Breast epithelium (tissue), 4 donors: Measurements from ENCODE around the gene TRMT6. TPM values are rescaled to one million over a fixed set of nuclear protein-coding genes. Genes with fewer than 3 reads are reported as not detected.

Source experiments
- DNase-seq, 2 donors: peaks; one replicate each; pipeline ENCODE4 v3.0.0-alpha.2; 2019; ENCODE audit warnings: low spot score in 2 of 2
- H3K27ac ChIP-seq, 2 donors: fragments of 200-600 bp; sonication (generic) in 1 of 2; one replicate each; pipeline ENCODE4 v1.5.1; 2016 to 2019; ENCODE audit warnings: mild to moderate bottlenecking in 1 of 2
- H3K27me3 ChIP-seq, 2 donors: fragments of 200-600 bp; sonication (generic) in 1 of 2; one replicate each; pipeline versions ENCODE4 v1.5.1 to v1.6.0; 2017 to 2019; ENCODE audit warnings: control low read depth in 1 of 2, mild to moderate bottlenecking in 1 of 2
- H3K36me3 ChIP-seq: fragments of 200-600 bp; one replicate; pipeline ENCODE4 v1.5.1; 2019
- H3K4me1 ChIP-seq, 2 donors: fragments of 200-600 bp; sonication (generic); one replicate each; pipeline ENCODE4 v1.5.1; 2016 to 2019; ENCODE audit warnings: control low read depth in 1 of 2
- H3K4me3 ChIP-seq, 3 donors: fragments of 200-600 bp; sonication (generic); 1 replicate in 2 of 3; 2 replicates in 1 of 3; pipeline ENCODE4 v1.5.1; 2016 to 2019; ENCODE audit warnings: mild to moderate bottlenecking in 3 of 3, moderate library complexity in 2 of 3
- H3K9me3 ChIP-seq, 2 donors: fragments of 200-600 bp; sonication (generic) in 1 of 2; one replicate each; pipeline ENCODE4 v1.5.1; 2016 to 2019; ENCODE audit warnings: control low read depth in 1 of 2
- POLR2A ChIP-seq: fragments of 450-650 bp; IDR thresholded peaks from one replicate; pipeline ENCODE4 v1.6.1; 2016; ENCODE audit warnings: antibody characterized with exemption, mild to moderate bottlenecking, moderate library complexity
- POLR2AphosphoS5 ChIP-seq, 3 donors: sonication (generic); formaldehyde crosslinking; IDR thresholded peaks; one replicate each; pipeline ENCODE4 v1.6.1; 2017; ENCODE audit warnings: antibody characterized with exemption in 3 of 3
- intact Hi-C: fragments of 100-400 bp; cut with DNase I; formaldehyde crosslinking; loops from one replicate; pipeline ENCODE4 v1.15.1; 2023; ENCODE audit warnings: low total_unique reads
- total RNA-seq, 3 donors: library from RNA; depleted of rRNA; stranded (reverse); fragments of >200 nt; gene quantifications; one replicate each; pipeline ENCODE4 v1.1.0, GENCODE V29; 2016
- TF ChIP-seq, protein P1 (sequence below), 3 donors: fragments of 450-650 bp; IDR thresholded peaks; one replicate each; pipeline ENCODE4 v1.5.1; 2016 to 2017; ENCODE audit warnings: antibody characterized with exemption in 3 of 3, mild to moderate bottlenecking in 3 of 3, moderate library complexity in 3 of 3

Gene TRMT6
- total RNA-seq, 3 donors from 2014 or later: 10.1 to 13.4 (median 11.1) TPM

DNA sequence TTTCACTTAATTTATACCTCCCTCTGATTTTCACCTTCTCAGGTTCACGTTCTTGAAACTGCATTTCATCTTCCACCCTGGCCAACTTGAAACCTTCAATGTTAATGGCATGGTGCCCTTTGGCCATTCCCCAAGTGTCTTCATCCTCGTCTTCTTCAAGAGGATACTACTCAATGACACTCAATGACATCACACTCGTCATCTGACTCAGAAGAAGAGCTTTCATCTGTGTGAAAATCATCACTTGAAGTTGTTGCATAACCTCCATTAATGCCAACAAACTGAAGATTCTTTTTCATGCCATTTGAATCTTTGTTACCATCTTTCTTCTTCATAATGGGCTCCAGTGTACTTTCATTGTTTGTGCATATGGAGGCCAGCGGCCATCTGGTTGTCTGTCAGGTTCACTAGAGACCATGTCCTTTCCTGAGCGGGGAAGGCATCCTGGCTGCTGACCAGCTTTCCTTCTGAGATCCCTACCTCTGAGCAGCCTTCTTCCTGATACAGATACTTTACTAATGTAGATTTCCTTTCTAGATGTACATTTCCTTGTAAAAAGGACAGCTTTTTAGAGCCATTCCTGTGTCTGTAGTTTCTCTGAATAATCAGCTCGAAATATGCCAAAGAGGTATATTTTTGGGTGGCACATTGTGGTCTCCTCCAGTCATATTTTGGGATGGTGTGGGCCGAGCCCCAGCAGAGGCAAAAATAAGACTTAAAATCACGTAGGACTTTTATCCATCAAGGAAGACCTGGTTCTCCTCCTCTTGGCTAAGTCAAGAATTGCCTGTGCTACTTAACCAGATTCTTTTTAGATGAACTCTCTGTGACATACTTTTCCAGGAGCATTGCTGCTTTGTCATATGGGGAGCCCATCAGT, 21.3 kb downstream of the TRMT6 start:
- DNase-seq: no peak
- TF ChIP-seq, protein P1, sequence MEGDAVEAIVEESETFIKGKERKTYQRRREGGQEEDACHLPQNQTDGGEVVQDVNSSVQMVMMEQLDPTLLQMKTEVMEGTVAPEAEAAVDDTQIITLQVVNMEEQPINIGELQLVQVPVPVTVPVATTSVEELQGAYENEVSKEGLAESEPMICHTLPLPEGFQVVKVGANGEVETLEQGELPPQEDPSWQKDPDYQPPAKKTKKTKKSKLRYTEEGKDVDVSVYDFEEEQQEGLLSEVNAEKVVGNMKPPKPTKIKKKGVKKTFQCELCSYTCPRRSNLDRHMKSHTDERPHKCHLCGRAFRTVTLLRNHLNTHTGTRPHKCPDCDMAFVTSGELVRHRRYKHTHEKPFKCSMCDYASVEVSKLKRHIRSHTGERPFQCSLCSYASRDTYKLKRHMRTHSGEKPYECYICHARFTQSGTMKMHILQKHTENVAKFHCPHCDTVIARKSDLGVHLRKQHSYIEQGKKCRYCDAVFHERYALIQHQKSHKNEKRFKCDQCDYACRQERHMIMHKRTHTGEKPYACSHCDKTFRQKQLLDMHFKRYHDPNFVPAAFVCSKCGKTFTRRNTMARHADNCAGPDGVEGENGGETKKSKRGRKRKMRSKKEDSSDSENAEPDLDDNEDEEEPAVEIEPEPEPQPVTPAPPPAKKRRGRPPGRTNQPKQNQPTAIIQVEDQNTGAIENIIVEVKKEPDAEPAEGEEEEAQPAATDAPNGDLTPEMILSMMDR (IDR thresholded peaks at IDR 0.05): no peak
- no peak for TF ChIP-seq POLR2AphosphoS5 (IDR thresholded peaks at IDR 0.05)
- no peak for TF ChIP-seq POLR2A
- Histone ChIP-seq H3K9me3 (no peaks in the 10 kb centered on the region), H3K4me1 (no peaks in the 10 kb centered on the region), H3K27me3 (peaks cover 0 to 8% of the 10 kb centered on the region in 2 donors), H3K36me3 (no peaks in the 10 kb centered on the region), H3K27ac (no peak overlapping the region), H3K4me3 (no peak overlapping the region)
- intact Hi-C loops: no loop called here

DNA sequence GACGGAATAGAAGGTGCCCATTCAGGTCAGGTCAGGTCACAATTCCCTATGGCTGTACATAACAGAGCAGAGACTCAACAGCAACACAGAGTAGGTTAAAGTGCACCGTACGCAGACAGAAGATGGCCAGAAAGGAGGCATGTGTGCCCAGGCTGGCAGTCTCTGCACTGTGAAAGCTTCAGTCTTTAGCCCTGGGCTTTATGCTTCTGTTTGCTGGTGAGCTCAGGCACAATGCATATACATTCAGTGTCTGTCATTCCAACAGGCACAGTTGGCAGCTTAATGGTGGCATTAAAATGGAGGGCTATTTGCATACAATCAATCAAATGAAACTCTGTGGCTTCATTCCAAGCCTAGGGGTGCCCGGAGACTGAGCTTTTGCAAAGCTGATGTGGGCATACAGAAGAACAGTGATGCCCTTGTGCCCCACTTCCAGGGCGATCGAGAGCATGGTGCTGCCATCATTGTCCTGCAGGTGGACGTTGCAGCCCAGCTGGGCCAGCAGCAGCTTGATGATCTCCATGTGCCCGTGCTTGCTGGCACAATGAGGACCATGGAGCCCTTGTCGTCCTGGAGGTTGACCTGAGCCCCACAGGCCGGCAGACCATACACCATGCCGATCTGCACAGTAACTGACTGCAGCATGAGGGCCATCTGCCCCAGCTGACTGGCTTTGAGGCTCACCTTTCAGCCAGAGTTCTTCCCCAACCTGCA, 22.4 kb downstream of the TRMT6 start:
- TF ChIP-seq POLR2A: no peak
- no peak for TF ChIP-seq POLR2AphosphoS5 (IDR thresholded peaks at IDR 0.05)
- TF ChIP-seq, protein P1 (IDR thresholded peaks at IDR 0.05): no peak
- peaks cover 0 to 12% of the 10 kb centered on the region in 2 donors for H3K27me3 ChIP-seq
- no peaks in the 10 kb centered on the region for H3K36me3 ChIP-seq
- no peak overlapping the region for H3K27ac ChIP-seq
- intact Hi-C loops: no loop called here
- H3K4me3 ChIP-seq: no peak overlapping the region
- no peak for DNase-seq
- no peaks in the 10 kb centered on the region for H3K9me3 ChIP-seq
- H3K4me1 ChIP-seq: no peaks in the 10 kb centered on the region

DNA sequence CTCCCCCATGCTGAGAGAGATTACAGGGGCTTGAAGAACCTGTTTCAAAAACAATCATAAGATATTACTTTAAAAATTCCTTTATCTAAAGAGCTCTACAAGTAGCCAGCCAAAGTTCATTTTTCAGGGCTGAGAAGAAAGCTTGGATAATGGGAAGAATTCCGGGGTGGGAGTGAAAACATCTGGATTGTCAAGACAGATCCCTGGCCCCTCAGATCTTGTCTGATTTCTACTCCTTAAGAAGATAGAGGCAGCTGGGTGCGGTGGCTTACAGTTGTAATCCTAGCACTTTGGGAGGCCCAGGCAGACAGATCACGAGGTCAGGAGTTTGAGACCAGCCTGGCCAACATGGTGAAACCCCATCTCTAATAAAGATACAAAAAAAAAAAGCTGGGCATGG, 24.8 kb downstream of the TRMT6 start:
- no peak overlapping the region for H3K4me3 ChIP-seq
- no peaks in the 10 kb centered on the region for H3K9me3 ChIP-seq
- peaks cover 0 to 19% of the 10 kb centered on the region in 2 donors for H3K27me3 ChIP-seq
- no peak for TF ChIP-seq POLR2A
- TF ChIP-seq POLR2AphosphoS5 (IDR thresholded peaks at IDR 0.05): no peak
- TF ChIP-seq, protein P1 (IDR thresholded peaks at IDR 0.05): no peak
- H3K27ac ChIP-seq: no peak overlapping the region
- intact Hi-C loops: no loop called here
- no peaks in the 10 kb centered on the region for H3K36me3 ChIP-seq
- DNase-seq: no peak
- no peaks in the 10 kb centered on the region for H3K4me1 ChIP-seq

DNA sequence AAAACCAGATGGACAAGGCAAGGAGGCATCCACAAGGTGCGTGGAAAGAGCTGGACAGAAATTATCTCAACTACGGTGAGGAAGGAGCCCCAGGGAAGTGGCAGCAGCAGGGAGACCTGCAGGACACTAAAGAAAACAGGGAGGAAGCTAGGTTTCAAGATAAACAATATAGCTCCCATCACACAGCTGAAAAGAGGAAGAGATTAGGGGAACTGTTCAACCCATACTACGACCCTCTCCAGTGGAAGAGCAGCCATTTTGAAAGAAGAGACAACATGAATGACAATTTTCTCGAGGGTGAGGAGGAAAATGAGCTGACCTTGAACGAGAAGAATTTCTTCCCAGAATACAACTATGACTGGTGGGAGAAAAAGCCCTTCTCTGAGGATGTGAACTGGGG, 26.8 kb downstream of the TRMT6 start:
- Histone ChIP-seq H3K4me1 (no peaks in the 10 kb centered on the region), H3K9me3 (no peaks in the 10 kb centered on the region), H3K4me3 (no peak overlapping the region), H3K36me3 (no peaks in the 10 kb centered on the region), H3K27ac (no peak overlapping the region), H3K27me3 (peaks cover 0 to 15% of the 10 kb centered on the region in 2 donors)
- intact Hi-C loops: no loop called here
- DNase-seq: no peak
- TF ChIP-seq, protein P1 (IDR thresholded peaks at IDR 0.05): no peak
- TF ChIP-seq POLR2A: no peak

DNA sequence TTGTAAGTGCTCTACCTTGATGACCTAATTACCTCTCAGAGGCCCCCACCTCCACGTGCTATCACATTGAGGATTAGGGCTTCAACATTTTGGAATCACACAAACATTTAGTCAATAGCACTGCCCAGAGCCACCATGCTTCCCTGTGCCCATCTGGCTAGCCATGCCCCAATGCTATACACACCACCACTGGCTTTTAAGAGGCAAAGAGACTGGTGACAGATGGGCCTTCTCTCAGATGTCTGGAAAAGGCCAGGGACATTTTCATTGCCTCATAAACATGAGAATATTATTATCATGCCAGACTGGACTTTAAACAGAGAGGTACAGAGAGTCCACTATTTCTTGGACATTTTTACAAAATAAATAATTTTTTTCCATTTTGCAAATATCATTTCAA, 29.8 kb downstream of the TRMT6 start:
- Histone ChIP-seq H3K4me3 (no peak overlapping the region), H3K36me3 (no peaks in the 10 kb centered on the region), H3K4me1 (no peaks in the 10 kb centered on the region), H3K27me3 (peaks cover 0 to 15% of the 10 kb centered on the region in 2 donors), H3K9me3 (no peaks in the 10 kb centered on the region), H3K27ac (no peak overlapping the region)
- DNase-seq: no peak
- TF ChIP-seq POLR2A (no peak), POLR2AphosphoS5 (IDR thresholded peaks at IDR 0.05) (no peak)
- TF ChIP-seq, protein P1 (IDR thresholded peaks at IDR 0.05): no peak
- intact Hi-C loops: no loop called here
